Right hindlimb (tissue), 1 donor: ENCODE measurements around the gene GUCY1A1.

Source experiments
- DNase-seq: peaks from one replicate; pipeline ENCODE4 v3.0.0-alpha.2; 2018

The GUCY1A1 gene

DNA sequence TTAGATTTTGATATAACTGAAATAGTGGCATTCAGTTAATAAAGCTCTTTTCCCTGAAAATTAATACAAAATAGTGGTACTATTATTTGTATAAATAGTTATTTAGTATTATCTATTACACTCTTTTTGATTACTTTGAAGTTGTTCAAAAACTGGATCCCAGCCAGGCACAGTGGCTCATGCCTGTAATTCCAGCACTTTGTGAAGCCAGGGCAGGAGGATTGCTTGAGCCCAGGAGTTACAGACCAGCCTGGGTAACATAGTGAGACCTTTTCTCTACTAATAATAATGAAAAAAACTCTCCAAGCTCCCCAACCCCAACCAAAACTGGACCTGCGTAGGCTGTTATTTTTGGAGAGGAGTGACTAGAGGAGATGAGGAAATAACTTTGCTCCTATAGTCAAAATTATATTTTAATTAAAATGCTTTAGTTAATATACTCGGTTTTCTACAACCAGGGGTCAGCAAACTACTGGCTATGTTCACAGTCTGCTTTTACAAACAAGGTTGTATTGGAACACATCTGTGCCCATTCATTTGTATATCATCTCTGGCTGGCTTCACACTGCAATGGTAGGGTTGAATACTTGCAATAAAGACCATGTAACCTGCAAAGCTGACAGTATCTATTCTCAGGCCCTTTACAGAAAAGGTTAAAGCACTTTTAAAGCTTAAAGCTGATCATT, 27.6 kb downstream of the GUCY1A1 start:
- no peak for DNase-seq

DNA sequence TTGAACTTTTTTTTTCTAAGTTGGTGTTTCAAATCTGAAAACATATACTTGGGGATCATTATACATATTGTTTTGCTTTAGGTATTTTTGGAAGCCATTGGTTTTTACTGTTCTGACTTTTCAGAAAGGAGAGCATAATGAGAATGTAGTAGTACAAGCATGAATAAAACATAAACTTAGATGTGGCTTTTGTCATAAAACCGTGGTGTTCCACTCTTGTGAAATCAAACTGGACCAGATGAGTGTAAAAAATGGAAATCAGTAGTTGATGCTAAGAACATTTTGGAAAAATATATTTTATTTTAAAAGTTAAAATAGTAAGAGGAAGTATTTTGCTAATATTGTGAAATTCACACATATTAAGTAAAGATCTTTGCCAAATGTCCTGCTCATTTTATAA, 29.6 kb downstream of the GUCY1A1 start:
- DNase-seq, result no peak

DNA sequence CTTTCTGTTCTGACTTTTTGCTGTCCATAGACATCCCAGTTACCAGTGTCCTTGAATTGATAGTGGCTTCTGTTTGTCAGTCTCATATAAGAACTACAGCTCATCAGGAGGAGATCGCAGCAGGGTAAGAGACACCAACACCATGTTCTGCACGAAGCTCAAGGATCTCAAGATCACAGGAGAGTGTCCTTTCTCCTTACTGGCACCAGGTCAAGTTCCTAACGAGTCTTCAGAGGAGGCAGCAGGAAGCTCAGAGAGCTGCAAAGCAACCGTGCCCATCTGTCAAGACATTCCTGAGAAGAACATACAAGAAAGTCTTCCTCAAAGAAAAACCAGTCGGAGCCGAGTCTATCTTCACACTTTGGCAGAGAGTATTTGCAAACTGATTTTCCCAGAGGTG, 30.1 kb downstream of the GUCY1A1 start:
- DNase-seq, result no peak

DNA sequence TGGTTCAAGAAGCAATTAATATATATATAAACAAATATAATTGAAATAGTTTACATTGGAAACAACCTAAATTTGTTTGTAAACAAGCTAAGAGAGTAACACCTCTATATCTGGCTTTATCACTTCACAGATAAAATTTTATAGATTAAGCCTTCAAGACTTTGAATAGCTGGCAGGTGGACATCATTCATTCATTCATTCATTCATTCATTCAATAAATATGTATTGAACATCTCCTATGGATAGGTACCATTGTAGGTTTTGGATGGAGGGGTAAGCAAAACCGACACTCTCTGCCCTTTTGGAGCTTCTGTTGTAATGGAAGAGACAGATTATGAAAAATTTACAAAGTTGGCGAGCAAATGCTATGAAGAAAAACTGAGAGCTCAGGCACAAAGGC, 35.2 kb downstream of the GUCY1A1 start:
- no peak for DNase-seq

DNA sequence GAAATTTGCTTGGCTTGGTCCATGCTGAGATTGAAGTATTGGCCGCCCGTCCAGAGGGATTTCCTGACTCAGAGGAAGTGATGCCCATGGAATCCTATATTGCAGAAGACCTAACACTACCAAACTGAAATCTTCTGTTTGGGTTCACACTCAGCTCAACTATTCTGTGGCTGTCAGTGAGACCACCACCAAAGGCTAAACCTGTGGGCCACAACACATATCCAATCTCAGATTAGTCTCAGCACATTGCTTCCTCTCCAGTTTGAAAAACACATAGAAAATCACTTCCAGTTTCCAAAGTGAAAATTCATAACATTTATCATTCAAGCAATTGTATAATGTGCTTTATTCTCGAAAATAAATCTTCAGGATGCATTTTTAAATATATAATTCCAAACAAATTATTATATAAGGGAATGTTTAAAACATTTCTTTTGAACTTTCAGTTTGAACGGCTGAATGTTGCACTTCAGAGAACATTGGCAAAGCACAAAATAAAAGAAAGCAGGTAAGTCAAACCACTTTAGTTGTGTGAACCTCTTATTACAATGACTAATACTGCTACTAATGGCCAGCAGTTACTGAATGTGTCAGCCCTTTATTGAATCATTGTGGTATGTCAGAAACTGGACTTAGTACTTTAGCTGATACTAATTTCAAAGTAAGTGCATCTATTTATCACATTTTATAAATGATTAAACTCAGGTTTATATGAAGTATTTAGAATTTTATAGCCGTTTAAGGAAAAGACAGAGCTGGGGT, 37.0 kb downstream of the GUCY1A1 start:
- no peak for DNase-seq

DNA sequence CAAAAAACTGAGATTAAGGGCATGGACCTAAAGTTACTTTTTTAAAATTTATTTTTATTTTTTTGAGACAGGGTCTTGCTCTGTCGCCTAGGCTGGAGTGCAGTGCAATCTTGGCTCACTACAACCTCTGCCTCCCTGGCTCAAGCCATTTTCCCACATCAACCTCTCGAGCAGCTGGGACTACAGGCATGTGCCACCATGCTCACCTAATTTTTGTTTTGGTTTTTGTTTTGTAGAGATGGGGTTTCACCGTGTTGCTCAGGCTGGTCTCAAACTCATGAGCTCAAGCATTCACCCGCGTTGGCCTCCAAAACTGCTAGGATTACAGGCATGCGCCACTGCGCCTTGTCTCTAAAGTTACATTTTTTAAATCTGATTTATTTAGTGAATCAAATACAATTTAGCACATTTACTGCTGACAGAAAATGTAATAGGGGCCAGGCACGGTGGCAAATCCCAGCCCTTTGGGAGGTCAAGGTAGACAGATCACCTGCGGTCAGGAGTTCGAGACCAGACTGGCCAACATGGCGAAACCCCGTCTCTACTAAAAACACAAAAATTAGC, 38.3 kb downstream of the GUCY1A1 start:
- no peak for DNase-seq

DNA sequence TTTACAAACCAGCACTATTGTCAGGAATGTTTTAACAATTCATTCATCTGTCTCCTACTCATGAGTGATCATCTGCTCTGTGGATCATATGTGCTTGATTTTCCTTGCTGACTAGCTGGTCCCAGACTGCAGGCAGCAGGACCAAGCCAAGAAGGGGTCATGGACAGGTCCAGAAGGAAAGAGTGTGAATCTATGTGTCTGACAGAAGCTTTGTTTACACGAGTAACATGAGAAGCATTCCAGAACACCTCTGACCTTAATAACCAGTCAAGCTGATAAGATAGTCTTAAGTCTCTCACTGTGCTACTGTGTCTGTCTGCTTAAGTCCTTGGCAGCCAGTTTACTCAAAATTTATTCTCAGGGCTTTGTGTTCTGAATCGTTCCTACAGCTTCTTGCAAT, 39.0 kb downstream of the GUCY1A1 start:
- no peak for DNase-seq

DNA sequence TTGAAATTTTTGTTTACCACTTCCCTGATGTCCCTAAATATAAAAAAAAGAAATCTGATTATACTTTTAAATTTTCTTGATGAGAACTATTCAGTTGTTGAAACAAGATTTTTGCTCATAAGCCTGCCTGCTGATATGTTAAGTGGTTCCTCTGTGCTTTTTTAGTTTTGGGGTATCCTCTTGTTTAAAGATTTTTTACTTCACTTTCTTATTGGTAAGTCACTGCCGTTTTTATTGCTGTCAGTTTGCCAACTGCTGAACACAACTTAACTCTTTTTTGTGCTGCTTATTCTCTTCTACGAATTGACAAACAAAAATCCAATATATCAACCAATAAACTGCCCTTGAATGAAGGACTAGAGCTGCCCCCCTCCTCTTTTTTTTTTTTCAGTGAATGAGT, 39.5 kb downstream of the GUCY1A1 start:
- DNase-seq, result no peak

DNA sequence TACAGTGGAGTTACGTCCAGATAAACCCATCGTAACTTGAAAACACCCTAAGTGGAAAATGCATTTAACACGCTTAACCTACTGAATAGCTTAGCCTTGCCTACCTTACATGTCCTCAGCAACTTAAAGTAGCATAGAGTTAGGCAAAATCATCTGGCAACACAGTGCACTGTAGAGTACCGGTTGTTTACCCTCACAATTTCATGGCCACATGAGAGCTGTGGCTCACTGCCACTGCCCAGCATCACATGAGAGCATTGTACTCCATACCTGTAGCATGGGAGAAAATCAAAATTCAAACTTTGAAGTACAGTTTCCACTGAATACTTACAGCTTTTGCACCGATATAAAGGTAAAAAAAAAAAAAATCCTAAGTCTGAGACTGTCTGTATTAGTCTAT, 40.6 kb downstream of the GUCY1A1 start:
- DNase-seq, result no peak

DNA sequence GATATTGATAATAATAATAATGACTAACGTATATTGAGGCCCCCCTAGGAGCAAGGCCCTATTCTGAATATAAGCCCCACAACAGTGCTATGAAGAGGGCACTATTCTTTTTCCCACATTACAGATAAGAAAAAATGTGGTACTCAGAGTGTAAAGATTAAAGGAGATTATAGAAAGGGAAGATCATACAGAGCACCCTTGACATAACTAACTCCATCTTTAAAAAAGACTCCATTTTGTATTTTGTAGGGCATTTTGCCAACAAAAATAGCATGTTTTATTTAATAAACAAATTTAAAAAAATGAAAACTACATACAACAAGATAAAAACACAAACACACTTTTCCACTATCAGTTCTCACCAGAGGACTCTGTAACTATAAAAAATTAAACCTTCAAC, 42.1 kb downstream of the GUCY1A1 start:
- DNase-seq, result no peak

DNA sequence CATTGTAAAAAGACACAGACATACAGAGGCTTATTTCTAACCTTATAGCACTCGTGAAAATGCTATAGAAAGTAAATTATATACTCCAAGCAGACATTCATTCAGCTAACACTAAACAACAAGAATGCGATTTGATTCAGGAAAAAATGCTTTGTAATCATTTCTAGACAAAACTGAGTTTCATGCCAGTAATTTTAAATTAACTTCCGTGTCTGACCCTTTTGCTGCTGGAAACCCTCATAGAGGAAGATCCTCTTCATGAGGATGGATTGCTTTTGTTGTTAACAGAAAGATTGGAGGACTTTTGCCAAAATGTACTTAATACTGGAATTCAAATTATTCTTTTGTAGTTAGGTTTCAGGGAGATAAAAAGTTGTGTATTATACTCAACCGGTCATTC, 43.3 kb downstream of the GUCY1A1 start:
- no peak for DNase-seq

DNA sequence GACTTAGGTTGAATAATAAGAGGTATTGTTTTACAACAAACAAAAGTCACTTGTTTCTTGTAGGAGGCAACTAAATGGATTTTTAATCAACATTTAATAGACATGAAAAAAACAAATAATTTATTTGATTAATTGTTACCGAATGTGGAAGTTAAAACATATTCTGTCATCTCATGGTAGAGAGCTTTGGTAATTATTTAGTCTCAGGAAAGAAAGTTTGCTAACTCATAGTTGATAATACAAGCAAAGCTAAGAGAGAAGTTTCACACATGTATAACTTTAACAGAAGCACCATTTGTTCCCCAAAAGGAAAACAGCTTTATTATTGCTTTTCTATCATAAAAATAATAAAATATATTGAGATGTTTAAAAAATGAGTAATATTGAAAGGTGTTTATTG, 44.9 kb downstream of the GUCY1A1 start:
- DNase-seq, result no peak

DNA sequence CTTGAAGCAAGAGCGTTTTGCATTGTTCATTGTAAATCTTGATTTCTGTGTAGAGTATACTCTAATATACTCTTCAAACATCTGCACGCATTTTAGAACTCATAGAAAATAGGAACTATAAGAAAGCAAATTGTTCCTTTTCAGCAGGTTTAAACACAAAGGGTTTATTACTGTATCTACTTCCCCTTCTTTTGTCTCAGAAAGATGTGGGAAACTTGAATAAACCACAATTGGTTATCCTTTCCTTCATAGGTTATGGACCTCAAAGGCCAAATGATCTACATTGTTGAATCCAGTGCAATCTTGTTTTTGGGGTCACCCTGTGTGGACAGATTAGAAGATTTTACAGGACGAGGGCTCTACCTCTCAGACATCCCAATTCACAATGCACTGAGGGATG, 46.2 kb downstream of the GUCY1A1 start:
- DNase-seq, result no peak

DNA sequence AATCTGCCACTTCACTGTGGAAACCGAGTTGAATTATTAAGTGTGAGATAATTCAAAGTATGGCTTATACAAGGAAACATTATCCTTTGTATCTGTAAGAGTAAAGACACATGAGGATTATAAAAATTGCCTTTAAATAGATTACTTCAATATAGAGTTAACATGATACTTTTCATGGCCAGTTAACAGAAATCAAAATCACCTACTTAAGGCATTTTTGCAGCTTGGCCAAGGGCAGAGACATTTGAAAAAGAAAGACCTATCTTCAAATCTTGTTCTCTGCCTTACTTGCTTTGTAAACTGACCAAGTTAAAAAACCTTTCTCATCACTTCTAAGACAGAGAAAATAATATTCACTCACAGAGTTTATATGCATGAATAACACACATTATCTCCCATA, 47.3 kb downstream of the GUCY1A1 start:
- DNase-seq, result no peak

DNA sequence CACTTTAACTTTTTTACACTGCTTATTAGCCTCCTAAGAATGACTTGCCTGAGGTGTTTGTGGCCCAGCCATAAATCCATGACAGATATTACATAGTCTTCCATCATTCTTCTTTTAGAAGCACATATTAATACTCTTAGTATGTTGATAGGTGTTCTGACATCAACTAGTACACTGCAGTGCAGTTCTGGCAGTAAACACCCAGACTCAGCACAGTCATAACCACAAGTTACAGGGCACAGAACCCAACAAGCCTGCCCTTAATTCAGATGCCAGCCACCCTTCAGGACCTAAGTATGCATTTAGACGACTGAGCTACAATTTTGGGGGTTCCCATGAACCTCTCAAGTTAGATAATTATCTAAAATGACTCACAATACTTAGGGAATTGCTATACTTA, 55.7 kb downstream of the GUCY1A1 start:
- no peak for DNase-seq

DNA sequence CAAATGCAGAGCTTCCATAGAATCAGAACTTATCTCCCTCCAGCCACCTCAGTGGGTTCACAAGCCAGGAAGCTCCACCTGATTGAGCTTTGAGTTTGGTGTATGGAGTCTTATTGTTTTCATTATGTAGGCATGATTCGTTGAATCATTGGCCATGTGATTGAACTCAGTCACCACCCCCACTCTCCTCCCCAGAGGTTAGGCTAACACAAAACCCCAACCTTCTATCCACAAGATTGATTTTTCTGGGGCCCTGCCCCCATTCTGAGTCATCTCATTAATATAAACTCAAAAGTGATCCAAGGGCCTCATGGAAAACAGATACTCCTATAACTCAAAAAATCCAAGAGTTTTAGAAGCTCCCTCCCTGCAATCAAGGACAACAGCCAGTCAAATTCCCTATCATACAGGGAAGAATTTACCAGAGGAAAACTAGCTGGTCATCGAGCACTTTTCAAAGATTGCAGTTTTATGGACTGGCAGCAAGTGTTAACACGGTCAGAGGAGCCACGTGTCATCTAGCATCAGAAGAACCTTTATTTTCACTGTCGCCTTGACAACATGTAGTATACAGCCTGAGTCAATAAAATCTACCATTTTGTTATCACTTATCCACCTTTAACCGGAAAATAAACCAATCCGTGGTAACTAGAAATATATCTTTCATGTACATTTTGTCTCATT, 56.3 kb downstream of the GUCY1A1 start:
- no peak for DNase-seq

DNA sequence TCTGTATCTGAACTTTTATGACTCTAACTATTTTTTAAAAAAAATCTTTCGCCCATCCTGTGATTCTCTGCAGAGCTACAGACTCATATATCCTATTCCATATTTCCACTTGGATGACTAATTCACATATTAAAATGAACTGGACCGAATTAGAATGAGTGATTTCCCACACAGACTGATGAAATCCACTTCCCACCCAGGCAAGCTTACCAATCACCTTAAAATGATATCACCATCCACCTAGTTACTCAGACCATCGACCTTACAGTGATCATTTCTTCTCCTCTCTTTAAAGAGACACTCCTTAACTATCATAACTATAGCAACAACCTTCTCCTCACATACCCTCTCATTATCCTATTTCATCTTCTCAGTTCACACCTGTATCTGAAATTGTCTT, 58.1 kb downstream of the GUCY1A1 start:
- no peak for DNase-seq

DNA sequence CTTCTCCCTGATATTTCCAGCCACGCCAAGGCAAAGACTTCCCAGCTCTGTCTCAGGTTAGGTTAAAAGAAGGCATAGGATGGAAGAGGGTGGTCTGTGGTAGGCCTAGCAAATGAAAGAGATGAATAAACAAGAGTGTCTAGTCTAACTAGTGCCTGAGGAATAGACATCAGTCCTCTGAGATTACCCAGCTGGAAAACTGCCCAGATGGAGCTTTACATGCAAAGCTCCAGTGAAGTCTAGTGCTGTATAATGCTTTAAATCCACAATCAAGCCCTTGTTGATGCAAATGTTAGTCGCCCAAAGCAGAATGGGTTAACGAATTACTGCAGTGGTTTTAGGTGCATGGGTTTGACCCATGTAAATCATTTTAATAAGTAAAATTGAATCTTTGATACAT, 67.4 kb downstream of the GUCY1A1 start:
- DNase-seq, result no peak

DNA sequence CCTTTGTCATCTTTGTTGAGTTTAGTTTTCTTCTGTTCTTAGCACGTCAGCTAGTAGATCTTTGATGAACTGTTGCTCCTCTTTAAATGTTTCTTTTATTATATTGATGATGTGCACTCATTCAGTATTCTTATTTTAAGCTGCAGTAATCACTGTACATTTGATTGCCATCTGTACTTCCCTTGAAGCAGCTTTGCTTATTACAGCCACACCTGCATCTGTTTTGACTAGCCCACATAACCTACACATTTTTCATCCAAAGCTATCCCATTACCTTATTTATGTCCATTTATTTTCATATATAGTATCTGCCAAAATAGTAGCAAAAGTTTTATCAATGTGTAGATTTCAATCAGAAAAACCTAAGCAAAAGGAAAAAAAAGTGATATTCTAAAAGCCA, 68.3 kb downstream of the GUCY1A1 start:
- DNase-seq, result no peak

DNA sequence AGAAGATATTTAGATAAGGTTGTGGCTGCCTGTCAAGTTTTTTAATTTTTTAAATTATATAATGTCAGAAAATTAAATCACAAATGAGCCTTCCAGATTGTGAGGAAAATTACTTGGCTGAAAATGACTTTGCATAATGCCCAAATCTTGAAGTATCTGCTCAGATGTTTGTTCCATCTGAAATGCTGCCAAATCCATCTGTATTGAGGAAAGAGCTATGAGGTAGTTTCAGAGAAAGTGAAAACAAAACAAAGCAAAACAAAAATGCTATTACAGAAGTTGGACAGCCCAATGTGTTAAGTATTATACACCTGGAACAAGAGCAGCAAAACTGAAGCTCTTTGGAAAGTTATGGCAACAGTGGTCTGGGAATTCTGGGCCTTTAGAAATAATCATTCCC, 68.8 kb downstream of the GUCY1A1 start:
- no peak for DNase-seq

DNA sequence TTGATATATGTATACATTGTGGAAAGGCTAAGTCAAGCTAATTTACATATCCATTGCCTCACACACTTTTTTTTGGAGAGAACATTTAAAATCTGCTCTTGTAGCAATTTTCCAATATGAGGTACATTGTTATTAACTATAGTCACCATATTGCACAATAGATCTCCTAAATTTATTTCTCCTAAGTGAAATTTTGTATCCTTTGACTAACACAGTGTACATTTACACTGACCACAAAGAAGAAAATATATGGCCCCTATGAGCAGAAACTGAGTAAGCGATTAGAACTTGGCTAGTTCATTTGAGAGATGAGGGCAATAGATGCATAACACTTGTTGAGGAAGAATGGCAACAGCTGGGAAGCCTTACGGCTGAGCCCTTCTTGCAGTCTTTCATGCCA, 71.9 kb downstream of the GUCY1A1 start:
- no peak for DNase-seq

DNA sequence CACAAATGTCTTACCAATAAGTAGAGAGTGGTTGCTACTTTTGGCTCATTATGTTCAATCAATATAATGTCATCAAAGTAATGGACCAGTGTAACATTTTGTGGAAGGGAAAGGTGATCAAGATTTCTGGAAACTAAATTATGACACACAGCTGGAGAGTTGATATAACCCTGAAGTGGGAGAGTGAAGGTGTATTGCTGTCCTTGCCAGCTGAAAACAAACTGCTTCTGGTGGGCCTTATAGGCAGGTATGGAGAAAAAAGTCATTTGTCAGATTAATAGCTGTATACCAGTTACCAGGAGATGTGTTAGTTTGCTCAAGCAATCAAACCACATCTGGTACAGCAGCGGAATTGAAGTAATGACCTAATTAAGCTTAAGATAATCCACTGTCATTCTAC, 74.9 kb downstream of the GUCY1A1 start:
- DNase-seq, result no peak

DNA sequence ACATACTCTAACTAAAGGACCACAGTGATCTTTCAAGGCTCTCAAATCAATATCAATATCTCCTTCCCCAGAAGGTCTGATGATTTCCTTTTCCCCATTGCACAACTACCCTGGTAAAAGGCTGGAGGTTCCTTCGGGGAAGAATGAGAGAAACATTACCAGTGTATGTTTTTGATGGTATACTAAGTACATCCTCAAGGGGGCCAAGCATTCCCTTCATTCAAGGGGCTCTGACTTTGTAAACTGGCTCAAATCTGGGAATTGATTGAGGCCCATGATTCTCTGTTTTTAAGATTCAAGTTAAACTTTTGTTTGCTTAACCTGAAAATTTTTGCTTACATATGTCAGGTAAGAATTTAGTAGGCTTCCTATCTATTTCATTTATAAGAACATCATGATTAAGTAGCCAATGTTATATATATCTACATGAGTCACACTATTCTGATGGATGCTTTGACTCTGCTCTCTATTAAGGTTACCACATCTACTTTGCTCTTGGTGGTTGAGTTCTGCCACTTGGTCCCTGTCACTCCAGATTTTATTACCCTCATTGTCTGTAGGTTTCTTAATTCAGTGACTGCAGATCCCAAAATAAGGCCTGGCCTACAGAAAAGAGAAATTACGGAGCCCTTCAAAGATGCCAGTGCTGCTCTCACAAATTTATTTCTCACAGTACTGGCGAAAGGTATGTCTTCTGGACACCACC, 75.8 kb downstream of the GUCY1A1 start:
- DNase-seq, result no peak
